Fibroblast of skin of left quadriceps (primary cell): ENCODE data around the gene TRAF5.
A peak's percentile ranks its signal among the peaks of the same experiment; 100 is the strongest.
"Not testable (repeated sequence)": the region's sequence is repeated elsewhere in the genome, so short reads cannot be mapped to it uniquely, and the experiment has no call there.

Experiments
- DNase-seq, 2 experiments: peaks; one replicate each; pipeline ENCODE4 v3.0.0-alpha.2; 2013; ENCODE audit warnings: low read depth in 2 of 2

Gene TRAF5

GRCh38 chr1:211345719-211346118, 19.1 kb downstream of the TRAF5 start:
- DNase-seq: peak in 1 of 2 experiments; percentile 13

- DNase-seq: no peak
Observed at GRCh38 chr1:211347077-211347844, 20.6 kb downstream of the TRAF5 start.

- DNase-seq: no peak
Observed at GRCh38 chr1:211348547-211348946, 21.9 kb downstream of the TRAF5 start.

- no peak for DNase-seq
Observed at GRCh38 chr1:211349741-211350140, 23.1 kb downstream of the TRAF5 start.

- DNase-seq: not testable (repeated sequence)
Observed at GRCh38 chr1:211352055-211352454, 25.4 kb downstream of the TRAF5 start.

GRCh38 chr1:211352465-211352864, 25.8 kb downstream of the TRAF5 start:
- DNase-seq: no peak

GRCh38 chr1:211352985-211353515, 26.4 kb downstream of the TRAF5 start:
- DNase-seq: no peak

GRCh38 chr1:211353562-211354212, 27.1 kb downstream of the TRAF5 start:
- no peak for DNase-seq

GRCh38 chr1:211355873-211356272, 29.2 kb downstream of the TRAF5 start:
- DNase-seq: no peak

- DNase-seq: peak; percentile 28 to 29
Observed at GRCh38 chr1:211356723-211357407, 30.2 kb downstream of the TRAF5 start.

GRCh38 chr1:211358685-211359084, 32.1 kb downstream of the TRAF5 start:
- DNase-seq: no peak

GRCh38 chr1:211359876-211360275, 33.2 kb downstream of the TRAF5 start:
- no peak for DNase-seq

GRCh38 chr1:211361202-211361601, 34.6 kb downstream of the TRAF5 start:
- DNase-seq: no peak

- no peak for DNase-seq
Observed at GRCh38 chr1:211369640-211370039, 43.0 kb downstream of the TRAF5 start.

- no peak for DNase-seq
Observed at GRCh38 chr1:211370669-211371068, 44.0 kb downstream of the TRAF5 start.

GRCh38 chr1:211371406-211372105, 44.9 kb downstream of the TRAF5 start:
- DNase-seq: no peak

GRCh38 chr1:211372463-211372862, 45.8 kb downstream of the TRAF5 start:
- no peak for DNase-seq

GRCh38 chr1:211375146-211375818, 48.6 kb downstream of the TRAF5 start:
- no peak for DNase-seq

GRCh38 chr1:211375949-211376348, 49.3 kb downstream of the TRAF5 start:
- no peak for DNase-seq

GRCh38 chr1:211376807-211377470, 50.3 kb downstream of the TRAF5 start:
- no peak for DNase-seq
